ENCODE measurements around the gene PRKAB1.
A peak's percentile ranks its signal among the peaks of the same experiment; 100 is the strongest.
"Not testable (repeated sequence)": the region's sequence is repeated elsewhere in the genome, so short reads cannot be mapped to it uniquely, and the experiment has no call there.

Gene PRKAB1

DNA sequence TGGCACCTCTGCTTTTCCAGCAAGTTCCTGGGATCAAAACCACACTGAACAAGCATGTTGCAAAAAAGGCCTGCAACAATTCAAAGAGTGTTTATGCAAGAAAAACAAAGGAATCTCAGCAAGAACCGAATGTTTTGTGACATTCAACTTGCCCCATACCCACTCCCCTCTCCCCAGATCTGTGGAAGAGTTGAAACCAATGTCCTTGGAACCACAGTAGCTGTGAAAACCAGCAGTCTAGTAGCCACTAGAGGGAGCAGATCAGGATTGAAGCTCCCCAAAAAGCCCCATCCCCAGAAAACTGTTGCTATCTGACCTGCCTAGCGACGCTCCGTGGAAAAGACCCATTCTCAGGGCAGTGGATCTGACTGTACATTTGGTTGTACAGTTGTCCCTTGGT lies 27.1 kb downstream of the PRKAB1 start:
- DNase-seq (ENCODE audit: low read depth): peak; percentile 23
- H3K4me3 ChIP-seq (replicated peaks; ENCODE audit: low read depth, low read length): no peak overlapping the region
- TF ChIP-seq, protein P1, sequence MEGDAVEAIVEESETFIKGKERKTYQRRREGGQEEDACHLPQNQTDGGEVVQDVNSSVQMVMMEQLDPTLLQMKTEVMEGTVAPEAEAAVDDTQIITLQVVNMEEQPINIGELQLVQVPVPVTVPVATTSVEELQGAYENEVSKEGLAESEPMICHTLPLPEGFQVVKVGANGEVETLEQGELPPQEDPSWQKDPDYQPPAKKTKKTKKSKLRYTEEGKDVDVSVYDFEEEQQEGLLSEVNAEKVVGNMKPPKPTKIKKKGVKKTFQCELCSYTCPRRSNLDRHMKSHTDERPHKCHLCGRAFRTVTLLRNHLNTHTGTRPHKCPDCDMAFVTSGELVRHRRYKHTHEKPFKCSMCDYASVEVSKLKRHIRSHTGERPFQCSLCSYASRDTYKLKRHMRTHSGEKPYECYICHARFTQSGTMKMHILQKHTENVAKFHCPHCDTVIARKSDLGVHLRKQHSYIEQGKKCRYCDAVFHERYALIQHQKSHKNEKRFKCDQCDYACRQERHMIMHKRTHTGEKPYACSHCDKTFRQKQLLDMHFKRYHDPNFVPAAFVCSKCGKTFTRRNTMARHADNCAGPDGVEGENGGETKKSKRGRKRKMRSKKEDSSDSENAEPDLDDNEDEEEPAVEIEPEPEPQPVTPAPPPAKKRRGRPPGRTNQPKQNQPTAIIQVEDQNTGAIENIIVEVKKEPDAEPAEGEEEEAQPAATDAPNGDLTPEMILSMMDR (IDR thresholded peaks at IDR 0.05; ENCODE audit: low read length, missing control alignments): peak; percentile 75

DNA sequence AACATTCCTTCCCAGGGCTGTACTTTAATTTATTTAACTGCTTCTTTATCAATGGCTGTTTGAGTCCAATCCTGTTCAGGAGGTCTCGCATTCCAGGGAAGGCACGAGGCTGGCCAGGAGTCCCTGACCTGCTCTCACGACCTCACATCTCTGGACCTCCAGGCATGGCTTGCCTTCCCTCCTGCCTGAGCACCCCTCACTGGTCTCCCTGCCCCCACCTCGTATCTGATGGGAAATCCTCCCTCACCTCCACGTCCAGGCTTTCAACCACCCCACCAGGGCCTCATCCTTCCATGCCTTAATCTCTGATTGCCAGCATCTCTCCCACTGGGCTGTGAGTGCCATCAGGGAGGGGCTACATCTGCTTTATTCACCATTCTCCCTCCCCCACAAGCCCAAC lies 29.0 kb downstream of the PRKAB1 start:
- DNase-seq (ENCODE audit: low read depth): no peak
- H3K4me3 ChIP-seq (replicated peaks; ENCODE audit: low read depth, low read length): no peak overlapping the region
- TF ChIP-seq, protein P1 (IDR thresholded peaks at IDR 0.05; ENCODE audit: low read length, missing control alignments): no peak

DNA sequence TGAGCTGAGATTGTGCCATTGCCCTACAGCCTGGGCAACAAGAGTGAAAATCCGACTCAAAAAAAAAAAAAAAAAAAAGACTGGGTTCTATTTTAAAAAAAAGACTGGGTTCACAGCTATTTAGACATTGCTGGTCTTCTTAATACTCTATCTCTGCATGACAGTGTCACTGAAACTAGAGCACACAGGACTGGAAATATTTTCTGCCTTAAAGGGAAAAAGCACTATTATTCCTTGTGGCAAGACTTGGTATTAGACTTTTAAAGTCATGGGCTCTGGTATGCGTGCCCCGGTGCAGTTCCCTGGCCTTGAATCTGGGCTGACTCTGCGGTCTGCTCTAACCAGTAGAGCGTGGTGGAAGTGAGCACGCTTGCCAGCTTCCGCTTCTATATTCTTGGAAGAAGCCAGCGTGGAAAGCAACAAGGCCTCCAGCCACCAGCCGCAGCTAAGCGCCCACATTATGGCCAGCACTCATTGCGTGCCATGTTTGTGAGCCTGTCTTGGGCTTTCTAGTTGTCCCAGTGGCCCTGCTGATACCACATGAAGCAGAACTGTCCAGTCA lies 31.3 kb downstream of the PRKAB1 start:
- H3K4me3 ChIP-seq (replicated peaks; ENCODE audit: low read depth, low read length): no peak overlapping the region
- TF ChIP-seq, protein P1 (IDR thresholded peaks at IDR 0.05; ENCODE audit: low read length, missing control alignments): no peak
- no peak for DNase-seq (ENCODE audit: low read depth)

DNA sequence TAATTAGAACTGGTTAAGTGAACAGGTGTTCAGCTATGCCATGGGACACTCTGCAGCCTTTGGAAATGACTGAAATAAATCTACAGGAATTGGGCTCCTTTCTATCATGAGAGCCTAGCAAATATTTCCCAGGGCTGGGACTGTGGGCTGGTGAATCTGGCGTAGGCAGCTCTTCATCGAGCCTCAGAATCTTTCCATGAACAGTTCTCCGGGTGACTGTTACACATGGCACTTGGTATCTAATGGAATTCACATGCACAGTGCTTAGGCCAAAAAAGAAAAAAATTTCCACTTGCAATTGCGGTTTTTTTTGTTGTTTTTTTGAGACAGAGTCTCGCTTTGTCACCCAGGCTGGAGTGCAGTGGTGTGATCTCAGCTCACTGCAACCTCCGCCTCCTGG lies 32.1 kb downstream of the PRKAB1 start:
- DNase-seq (ENCODE audit: low read depth): no peak
- H3K4me3 ChIP-seq (replicated peaks; ENCODE audit: low read depth, low read length): no peak overlapping the region
- TF ChIP-seq, protein P1 (IDR thresholded peaks at IDR 0.05; ENCODE audit: low read length, missing control alignments): no peak

DNA sequence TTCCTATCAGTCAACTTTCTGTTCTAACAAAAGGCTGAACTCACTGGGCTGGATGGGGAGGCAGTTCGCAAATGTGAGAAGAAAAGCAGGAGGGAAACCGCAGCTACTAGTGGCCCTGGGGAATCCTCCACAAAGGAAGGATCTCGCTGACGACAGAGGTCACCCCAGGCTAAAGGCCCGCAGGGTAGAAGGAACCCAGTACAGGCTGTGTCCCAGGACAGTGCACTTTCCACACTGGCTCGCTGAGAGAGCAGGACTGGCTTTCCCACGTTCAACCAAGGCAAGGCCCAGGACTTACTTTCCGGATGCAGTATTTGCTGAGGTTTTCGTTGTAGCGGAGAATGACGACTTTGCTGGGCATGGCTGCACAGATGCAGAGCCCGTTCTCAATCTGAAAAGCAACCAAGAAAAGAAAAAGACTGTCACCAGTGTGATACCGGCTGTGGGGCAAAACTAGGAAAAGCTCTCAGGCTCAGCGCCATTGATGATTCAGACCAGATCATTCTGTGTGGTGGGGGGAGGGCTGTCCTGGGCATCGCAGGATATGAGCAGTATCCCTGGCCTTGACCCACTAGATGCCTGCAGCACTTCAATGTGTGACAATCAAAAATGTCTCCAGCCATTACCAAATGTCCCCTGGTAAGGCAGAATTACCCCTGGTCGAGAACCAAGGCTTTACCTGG lies 36.3 kb downstream of the PRKAB1 start:
- peak; percentile 22 for DNase-seq (ENCODE audit: low read depth)

DNA sequence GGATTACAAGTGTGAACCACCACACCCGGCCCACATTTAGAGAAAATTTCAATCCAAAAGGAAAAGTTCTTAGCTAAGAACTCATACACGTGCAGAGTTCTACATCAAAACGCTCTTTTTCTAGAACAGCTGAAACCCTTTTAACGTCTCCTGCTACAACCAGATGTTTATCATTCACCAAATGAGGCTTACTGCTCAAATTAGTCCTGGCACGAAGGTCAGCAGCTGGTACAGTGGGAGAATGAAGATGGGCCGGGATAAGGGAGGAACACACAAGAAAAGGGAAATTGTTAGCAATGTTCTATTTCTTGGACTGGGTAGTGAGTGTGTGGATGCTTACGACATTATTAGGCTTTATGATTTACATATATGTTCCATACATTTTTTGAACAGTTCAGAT lies 37.2 kb downstream of the PRKAB1 start:
- TF ChIP-seq, protein P1 (IDR thresholded peaks at IDR 0.05; ENCODE audit: low read length, missing control alignments): no peak
- no peak for DNase-seq (ENCODE audit: low read depth)
- no peak overlapping the region for H3K4me3 ChIP-seq (replicated peaks; ENCODE audit: low read depth, low read length)

More for the DNA sequence above, 36.3 kb downstream of the PRKAB1 start:
- TF ChIP-seq, protein P1 (IDR thresholded peaks at IDR 0.05; ENCODE audit: low read length, missing control alignments): no peak
- no peak overlapping the region for H3K4me3 ChIP-seq (replicated peaks; ENCODE audit: low read depth, low read length)

DNA sequence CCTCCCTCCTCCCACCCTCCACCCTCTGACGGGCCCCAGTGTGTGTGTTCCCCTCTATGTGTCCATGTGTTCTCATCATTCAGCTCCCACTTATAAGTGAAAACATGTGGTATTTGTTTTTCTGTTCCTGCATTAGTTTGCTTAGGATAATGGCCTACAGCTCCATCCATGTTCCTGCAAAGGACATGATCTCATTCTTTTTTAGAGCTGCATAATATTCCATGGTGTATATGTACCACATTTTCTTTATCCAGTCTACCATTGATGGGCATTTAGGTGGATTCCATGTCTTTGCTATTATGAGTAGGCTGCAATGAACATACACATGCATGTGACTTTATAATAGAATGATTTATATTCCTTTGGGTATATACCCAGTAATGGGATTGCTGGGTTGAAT lies 38.5 kb downstream of the PRKAB1 start:
- DNase-seq (ENCODE audit: low read depth); H3K4me3 ChIP-seq (replicated peaks; ENCODE audit: low read depth, low read length): not testable (repeated sequence)
